Measurements from ENCODE around the gene GUCY1B1. TPM values are rescaled to one million over a fixed set of nuclear protein-coding genes. Genes with fewer than 3 reads are reported as not detected.

Gene GUCY1B1
- total RNA-seq, 1 donor from 2014 or later = 13.2 TPM

DNA sequence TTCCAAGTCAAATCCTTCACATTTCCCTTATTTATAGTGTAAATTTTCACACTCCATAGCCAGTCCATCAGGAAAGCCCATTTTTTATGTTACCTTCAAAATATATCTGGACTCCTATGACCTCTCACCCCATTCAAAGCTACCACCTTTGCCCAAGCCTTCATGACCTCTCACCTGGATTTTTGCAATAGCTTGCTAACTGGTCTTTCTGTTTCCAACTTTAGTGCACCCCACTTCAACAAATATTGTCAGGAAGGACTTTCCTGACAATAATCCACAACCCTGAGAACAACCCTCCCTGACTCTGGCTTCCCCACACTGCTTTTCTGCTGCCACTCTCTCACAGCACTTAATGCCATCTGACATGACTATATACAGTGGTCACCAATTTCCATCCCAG, 73.8 kb downstream of the GUCY1B1 start:
- DNase-seq (ENCODE audit: extremely low spot score, unreplicated experiment) = no peak
- Mint-ChIP-seq H3K4me1 (ENCODE audit: unreplicated experiment) (no peaks in the 10 kb centered on the region), H3K9me3 (ENCODE audit: unreplicated experiment) (no peaks in the 10 kb centered on the region), H3K4me3 (ENCODE audit: unreplicated experiment) (no peak overlapping the region), H3K27me3 (ENCODE audit: unreplicated experiment) (no peaks in the 10 kb centered on the region), H3K36me3 (ENCODE audit: unreplicated experiment) (no peaks in the 10 kb centered on the region), H3K27ac (ENCODE audit: unreplicated experiment) (no peak overlapping the region)
- TF ChIP-seq, protein P1, sequence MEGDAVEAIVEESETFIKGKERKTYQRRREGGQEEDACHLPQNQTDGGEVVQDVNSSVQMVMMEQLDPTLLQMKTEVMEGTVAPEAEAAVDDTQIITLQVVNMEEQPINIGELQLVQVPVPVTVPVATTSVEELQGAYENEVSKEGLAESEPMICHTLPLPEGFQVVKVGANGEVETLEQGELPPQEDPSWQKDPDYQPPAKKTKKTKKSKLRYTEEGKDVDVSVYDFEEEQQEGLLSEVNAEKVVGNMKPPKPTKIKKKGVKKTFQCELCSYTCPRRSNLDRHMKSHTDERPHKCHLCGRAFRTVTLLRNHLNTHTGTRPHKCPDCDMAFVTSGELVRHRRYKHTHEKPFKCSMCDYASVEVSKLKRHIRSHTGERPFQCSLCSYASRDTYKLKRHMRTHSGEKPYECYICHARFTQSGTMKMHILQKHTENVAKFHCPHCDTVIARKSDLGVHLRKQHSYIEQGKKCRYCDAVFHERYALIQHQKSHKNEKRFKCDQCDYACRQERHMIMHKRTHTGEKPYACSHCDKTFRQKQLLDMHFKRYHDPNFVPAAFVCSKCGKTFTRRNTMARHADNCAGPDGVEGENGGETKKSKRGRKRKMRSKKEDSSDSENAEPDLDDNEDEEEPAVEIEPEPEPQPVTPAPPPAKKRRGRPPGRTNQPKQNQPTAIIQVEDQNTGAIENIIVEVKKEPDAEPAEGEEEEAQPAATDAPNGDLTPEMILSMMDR (IDR thresholded peaks at IDR 0.05) = no peak

DNA sequence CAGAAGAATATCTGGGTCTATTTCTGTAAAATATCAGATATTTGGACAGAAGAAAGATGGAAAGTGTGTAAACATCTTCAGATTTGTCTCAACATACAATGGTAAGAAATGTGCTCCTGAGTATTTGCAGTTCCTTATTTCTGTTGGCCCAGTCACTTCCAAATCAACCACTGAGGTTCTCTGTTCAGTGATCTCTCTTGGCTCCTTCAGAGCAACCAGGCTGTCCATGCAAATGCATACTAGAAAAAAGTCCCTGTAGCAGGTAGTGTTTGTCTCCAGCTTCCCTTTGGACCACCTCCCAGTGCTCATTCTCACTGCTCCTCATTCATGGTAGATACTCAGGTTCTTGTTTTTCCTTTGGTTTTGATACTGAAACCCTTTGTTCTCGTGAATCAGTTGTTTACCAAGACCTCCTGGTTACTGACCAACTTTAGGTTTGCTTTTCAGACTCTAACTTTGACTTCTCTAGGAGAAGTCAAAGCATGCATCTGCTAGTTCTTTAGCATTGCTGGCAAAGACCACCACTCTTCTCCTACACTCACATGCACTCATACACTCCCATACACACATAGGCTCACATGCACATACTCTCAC, 78.5 kb downstream of the GUCY1B1 start:
- Mint-ChIP-seq H3K27me3 (ENCODE audit: unreplicated experiment) (no peaks in the 10 kb centered on the region), H3K9me3 (ENCODE audit: unreplicated experiment) (no peaks in the 10 kb centered on the region), H3K4me3 (ENCODE audit: unreplicated experiment) (no peak overlapping the region), H3K36me3 (ENCODE audit: unreplicated experiment) (no peaks in the 10 kb centered on the region), H3K27ac (ENCODE audit: unreplicated experiment) (no peak overlapping the region), H3K4me1 (ENCODE audit: unreplicated experiment) (peaks cover 10% of the 10 kb centered on the region)
- TF ChIP-seq, protein P1 (IDR thresholded peaks at IDR 0.05) = no peak
- DNase-seq (ENCODE audit: extremely low spot score, unreplicated experiment) = no peak

DNA sequence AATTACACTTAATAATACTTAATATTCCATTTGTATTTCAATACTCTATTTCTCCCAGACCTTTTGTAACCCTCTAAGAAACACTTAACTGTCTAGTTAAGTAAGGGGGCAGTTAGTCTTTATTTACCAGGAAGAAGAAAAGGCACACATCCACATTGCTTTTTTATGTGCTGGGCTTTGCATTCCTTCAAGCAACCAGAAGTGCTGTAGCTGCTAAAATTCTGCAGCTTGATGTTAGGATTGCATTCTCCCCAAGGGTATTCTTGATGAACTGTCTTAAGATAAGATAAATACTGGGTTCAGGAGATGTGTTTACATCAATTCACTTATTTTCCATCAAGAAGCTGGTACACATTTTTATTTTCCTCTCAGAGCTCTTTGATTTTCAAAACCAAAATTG, 83.3 kb downstream of the GUCY1B1 start:
- H3K4me1 Mint-ChIP-seq (ENCODE audit: unreplicated experiment) = peaks cover 10% of the 10 kb centered on the region
- TF ChIP-seq, protein P1 (IDR thresholded peaks at IDR 0.05) = no peak
- no peaks in the 10 kb centered on the region for H3K27me3 Mint-ChIP-seq (ENCODE audit: unreplicated experiment)
- peaks cover 2% of the 10 kb centered on the region for H3K36me3 Mint-ChIP-seq (ENCODE audit: unreplicated experiment)
- no peak overlapping the region for H3K4me3 Mint-ChIP-seq (ENCODE audit: unreplicated experiment)
- DNase-seq (ENCODE audit: extremely low spot score, unreplicated experiment) = no peak
- H3K27ac Mint-ChIP-seq (ENCODE audit: unreplicated experiment) = no peak overlapping the region
- H3K9me3 Mint-ChIP-seq (ENCODE audit: unreplicated experiment) = peaks cover 4% of the 10 kb centered on the region

DNA sequence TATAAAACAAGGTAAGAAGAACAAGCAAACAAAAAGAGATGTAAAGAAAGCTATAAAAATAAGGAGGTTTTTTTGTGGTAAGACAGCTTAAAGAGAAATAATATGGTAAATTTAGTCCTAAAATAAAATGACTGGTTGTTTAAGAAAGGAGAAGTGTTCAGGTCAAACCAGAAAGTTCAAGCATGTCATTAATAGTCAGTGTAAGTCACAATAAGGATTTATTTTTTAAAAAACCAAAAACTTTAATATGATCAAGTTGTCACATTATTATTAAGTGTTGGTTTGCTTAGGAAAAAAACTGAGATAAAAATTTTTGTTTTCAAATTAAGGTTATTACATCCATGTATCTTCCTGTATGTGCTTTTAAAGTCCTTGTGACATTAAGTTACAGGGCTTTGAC, 88.1 kb downstream of the GUCY1B1 start:
- Mint-ChIP-seq H3K27me3 (ENCODE audit: unreplicated experiment) (peaks cover 2% of the 10 kb centered on the region), H3K36me3 (ENCODE audit: unreplicated experiment) (peaks cover 3% of the 10 kb centered on the region), H3K9me3 (ENCODE audit: unreplicated experiment) (peaks cover 18% of the 10 kb centered on the region), H3K4me3 (ENCODE audit: unreplicated experiment) (no peak overlapping the region), H3K4me1 (ENCODE audit: unreplicated experiment) (no peaks in the 10 kb centered on the region), H3K27ac (ENCODE audit: unreplicated experiment) (no peak overlapping the region)
- TF ChIP-seq, protein P1 (IDR thresholded peaks at IDR 0.05) = no peak
- no peak for DNase-seq (ENCODE audit: extremely low spot score, unreplicated experiment)

DNA sequence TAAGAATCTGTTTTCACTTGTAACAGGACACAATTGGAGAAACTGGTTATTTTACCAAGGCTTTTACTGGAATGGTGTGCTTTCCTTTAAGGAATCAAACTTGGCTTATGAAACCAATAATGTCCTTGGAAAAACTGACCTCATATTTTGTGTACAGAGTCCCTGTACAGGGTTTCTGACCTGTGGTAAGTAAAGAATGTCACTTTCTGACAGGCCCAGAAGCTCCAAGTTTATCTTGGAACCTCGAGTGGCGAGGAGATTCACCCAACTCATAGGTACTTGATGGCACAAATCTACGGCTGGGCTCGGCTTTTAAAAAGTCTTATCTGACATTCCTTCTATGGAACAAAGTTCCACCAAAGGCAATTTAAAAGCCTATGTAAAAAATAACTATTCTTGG, 90.2 kb downstream of the GUCY1B1 start:
- Mint-ChIP-seq H3K36me3 (ENCODE audit: unreplicated experiment) (peaks cover 3% of the 10 kb centered on the region), H3K4me3 (ENCODE audit: unreplicated experiment) (no peak overlapping the region), H3K9me3 (ENCODE audit: unreplicated experiment) (peaks cover 18% of the 10 kb centered on the region), H3K4me1 (ENCODE audit: unreplicated experiment) (no peaks in the 10 kb centered on the region), H3K27ac (ENCODE audit: unreplicated experiment) (no peak overlapping the region), H3K27me3 (ENCODE audit: unreplicated experiment) (peaks cover 2% of the 10 kb centered on the region)
- TF ChIP-seq, protein P1 (IDR thresholded peaks at IDR 0.05) = no peak
- no peak for DNase-seq (ENCODE audit: extremely low spot score, unreplicated experiment)
